Measurements from ENCODE around the gene PCDH7. TPM values are rescaled to one million over a fixed set of nuclear protein-coding genes. Genes with fewer than 3 reads are reported as not detected.

Gene PCDH7
- total RNA-seq, 2 donors from 2014 or later = 2.6 to 3.3 TPM

GRCh38 chr4:30755346-30755745 lies 35.2 kb downstream of the PCDH7 start:
- H3K36me3 ChIP-seq (replicated peaks in 1 of 2; ENCODE audit: insufficient read depth in 1 of 2, low read depth in 2 of 2) = no peaks in the 10 kb centered on the region
- DNase-seq = no peak
- H3K9me3 ChIP-seq = no peaks in the 10 kb centered on the region
- H3K4me3 ChIP-seq = no peak overlapping the region
- no peak for TF ChIP-seq POLR2A (IDR thresholded peaks at IDR 0.05)
- TF ChIP-seq, protein P1, sequence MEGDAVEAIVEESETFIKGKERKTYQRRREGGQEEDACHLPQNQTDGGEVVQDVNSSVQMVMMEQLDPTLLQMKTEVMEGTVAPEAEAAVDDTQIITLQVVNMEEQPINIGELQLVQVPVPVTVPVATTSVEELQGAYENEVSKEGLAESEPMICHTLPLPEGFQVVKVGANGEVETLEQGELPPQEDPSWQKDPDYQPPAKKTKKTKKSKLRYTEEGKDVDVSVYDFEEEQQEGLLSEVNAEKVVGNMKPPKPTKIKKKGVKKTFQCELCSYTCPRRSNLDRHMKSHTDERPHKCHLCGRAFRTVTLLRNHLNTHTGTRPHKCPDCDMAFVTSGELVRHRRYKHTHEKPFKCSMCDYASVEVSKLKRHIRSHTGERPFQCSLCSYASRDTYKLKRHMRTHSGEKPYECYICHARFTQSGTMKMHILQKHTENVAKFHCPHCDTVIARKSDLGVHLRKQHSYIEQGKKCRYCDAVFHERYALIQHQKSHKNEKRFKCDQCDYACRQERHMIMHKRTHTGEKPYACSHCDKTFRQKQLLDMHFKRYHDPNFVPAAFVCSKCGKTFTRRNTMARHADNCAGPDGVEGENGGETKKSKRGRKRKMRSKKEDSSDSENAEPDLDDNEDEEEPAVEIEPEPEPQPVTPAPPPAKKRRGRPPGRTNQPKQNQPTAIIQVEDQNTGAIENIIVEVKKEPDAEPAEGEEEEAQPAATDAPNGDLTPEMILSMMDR (IDR thresholded peaks at IDR 0.05) = no peak
- no peaks in the 10 kb centered on the region for H3K27me3 ChIP-seq
- H3K4me1 ChIP-seq = no peaks in the 10 kb centered on the region
- no peak for ATAC-seq
- intact Hi-C loops (cut with DNase I) = no loop called here
- H3K27ac ChIP-seq = no peak overlapping the region

GRCh38 chr4:30756553-30756952 lies 36.4 kb downstream of the PCDH7 start:
- no peak for TF ChIP-seq POLR2A (IDR thresholded peaks at IDR 0.05)
- TF ChIP-seq, protein P1 (IDR thresholded peaks at IDR 0.05) = no peak
- Histone ChIP-seq H3K27me3 (no peaks in the 10 kb centered on the region), H3K4me3 (no peak overlapping the region), H3K36me3 (replicated peaks in 1 of 2; ENCODE audit: insufficient read depth in 1 of 2, low read depth in 2 of 2) (no peaks in the 10 kb centered on the region), H3K9me3 (no peaks in the 10 kb centered on the region), H3K27ac (no peak overlapping the region), H3K4me1 (no peaks in the 10 kb centered on the region)
- ATAC-seq (no peak), DNase-seq (no peak)
- 69 to 75% methylated on average over 3 of the region's 3 CpGs for WGBS, 2 donors
- intact Hi-C loops (cut with DNase I) = no loop called here

- 43 to 45% methylated on average over 6 of the region's 6 CpGs for WGBS, 2 donors
- DNase-seq (no peak), ATAC-seq (no peak)
- Histone ChIP-seq H3K4me1 (no peaks in the 10 kb centered on the region), H3K36me3 (replicated peaks in 1 of 2; ENCODE audit: insufficient read depth in 1 of 2, low read depth in 2 of 2) (no peaks in the 10 kb centered on the region), H3K4me3 (no peak overlapping the region), H3K27me3 (no peaks in the 10 kb centered on the region), H3K27ac (no peak overlapping the region), H3K9me3 (no peaks in the 10 kb centered on the region)
- intact Hi-C loops (cut with DNase I) = no loop called here
- no peak for TF ChIP-seq POLR2A (IDR thresholded peaks at IDR 0.05)
- TF ChIP-seq, protein P1 (IDR thresholded peaks at IDR 0.05) = no peak
Observed at GRCh38 chr4:30757357-30757756, 37.2 kb downstream of the PCDH7 start.

GRCh38 chr4:30760551-30760950 lies 40.4 kb downstream of the PCDH7 start:
- H3K27ac ChIP-seq = no peak overlapping the region
- no peaks in the 10 kb centered on the region for H3K27me3 ChIP-seq
- H3K4me3 ChIP-seq = no peak overlapping the region
- no peaks in the 10 kb centered on the region for H3K4me1 ChIP-seq
- intact Hi-C loops (cut with DNase I) = no loop called here
- H3K9me3 ChIP-seq = no peaks in the 10 kb centered on the region
- no peaks in the 10 kb centered on the region for H3K36me3 ChIP-seq (replicated peaks in 1 of 2; ENCODE audit: insufficient read depth in 1 of 2, low read depth in 2 of 2)
- TF ChIP-seq POLR2A (IDR thresholded peaks at IDR 0.05) = no peak
- TF ChIP-seq, protein P1 (IDR thresholded peaks at IDR 0.05) = no peak
- ATAC-seq = no peak
- no peak for DNase-seq

DNA sequence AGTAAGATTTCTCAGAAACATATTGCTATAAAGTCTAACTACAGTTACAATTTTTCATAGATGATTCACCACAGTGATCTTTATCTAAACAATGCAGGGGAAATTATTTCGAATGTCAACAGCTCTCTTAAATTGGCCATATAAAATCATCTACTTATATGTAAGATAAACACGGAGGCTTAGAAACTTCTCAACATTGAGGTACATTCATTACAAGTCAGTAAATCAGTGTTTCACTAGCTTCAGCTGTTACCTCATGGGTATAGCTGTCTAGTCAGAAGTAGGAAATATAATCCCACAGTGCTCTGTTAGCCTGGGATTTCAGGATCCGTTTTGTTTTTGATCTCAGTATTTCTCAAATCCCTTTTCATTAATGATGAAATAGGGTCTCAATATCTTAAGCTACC lies 43.2 kb downstream of the PCDH7 start:
- H3K4me1 ChIP-seq = no peaks in the 10 kb centered on the region
- no peak for DNase-seq
- TF ChIP-seq POLR2A (IDR thresholded peaks at IDR 0.05) = no peak
- TF ChIP-seq, protein P1 (IDR thresholded peaks at IDR 0.05) = no peak
- no peaks in the 10 kb centered on the region for H3K27me3 ChIP-seq
- intact Hi-C loops (cut with DNase I) = no loop called here
- no peaks in the 10 kb centered on the region for H3K9me3 ChIP-seq
- no peak for ATAC-seq
- H3K27ac ChIP-seq = no peak overlapping the region
- no peaks in the 10 kb centered on the region for H3K36me3 ChIP-seq (replicated peaks in 1 of 2; ENCODE audit: insufficient read depth in 1 of 2, low read depth in 2 of 2)
- WGBS, 2 donors = 23 to 37% methylated on average over 3 of the region's 3 CpGs
- H3K4me3 ChIP-seq = no peak overlapping the region
